ENCODE measurements around the gene NUP37. TPM values are rescaled to one million over a fixed set of nuclear protein-coding genes. Genes with fewer than 3 reads are reported as not detected.

NUP37 gene
- total and polyA plus RNA-seq, 9 of the 15 experiments (the other 6 are each of a cell fraction or from before 2014, with no cell fraction given): 72.2 to 429 (median 170) TPM

GRCh38 chr12:102119674-102120563 lies at the start of gene NUP37, which contains the start of gene PARPBP (continued):
- TF ChIP-seq RREB1 (CRISPR knock-in tag; IDR thresholded peaks at IDR 0.05) (no peak), PML (IDR thresholded peaks at IDR 0.05; ENCODE audit: low read length) (peak; percentile 63), FOXP4 (CRISPR knock-in tag; IDR thresholded peaks at IDR 0.05; ENCODE audit: borderline replicate concordance) (no peak; the same call in 1 of the 2 replicates), PPARD (CRISPR knock-in tag; IDR thresholded peaks at IDR 0.05) (no peak), ZNF354B (CRISPR knock-in tag; IDR thresholded peaks at IDR 0.05) (no peak), ZNF75A (CRISPR knock-in tag; IDR thresholded peaks at IDR 0.05) (no peak), BDP1 (IDR thresholded peaks at IDR 0.05; ENCODE audit: insufficient read depth, insufficient read length) (no peak), CEBPG (CRISPR knock-in tag; IDR thresholded peaks at IDR 0.05) (0 out of 2 replicates have a peak, but pooled peaks have one; percentile 10), CEBPG (tag; conservative IDR thresholded peaks at IDR 0.05 in 1 of 2, IDR thresholded peaks at IDR 0.05 in 1 of 2) (no peak), PTTG1 (tag; IDR thresholded peaks at IDR 0.05; ENCODE audit: low read depth) (no peak), IRF2 (CRISPR knock-in tag; IDR thresholded peaks at IDR 0.05) (no peak), ZNF449 (CRISPR knock-in tag; IDR thresholded peaks at IDR 0.05) (no peak), ZBTB17 (CRISPR knock-in tag; IDR thresholded peaks at IDR 0.05) (no peak; the same call in 1 of the 2 replicates), TAF1 (IDR thresholded peaks at IDR 0.05; ENCODE audit: control insufficient read depth, extremely low read depth, insufficient read depth, low read length, severe bottlenecking) (peak; percentile 96), ZBTB12 (CRISPR knock-in tag; IDR thresholded peaks at IDR 0.05) (no peak; the same call in 1 of the 2 replicates), NR2F6 (CRISPR knock-in tag; IDR thresholded peaks at IDR 0.05) (no peak), ZNF324 (CRISPR knock-in tag; IDR thresholded peaks at IDR 0.05) (no peak)
